Activated CD8-positive, alpha-beta memory T cell treated with anti-CD3 and anti-CD28 coated beads, Interleukin-2, amount 50 U/mL, for 24 hours (primary cell): ENCODE data around the gene APOLD1.
"Not testable (repeated sequence)": the region's sequence is repeated elsewhere in the genome, so short reads cannot be mapped to it uniquely, and the experiment has no call there.

Experiments
- DNase-seq: peaks from one replicate; pipeline ENCODE4 v3.0.0-alpha.2; 2020; ENCODE audit errors: extremely low read depth

APOLD1 gene

DNA sequence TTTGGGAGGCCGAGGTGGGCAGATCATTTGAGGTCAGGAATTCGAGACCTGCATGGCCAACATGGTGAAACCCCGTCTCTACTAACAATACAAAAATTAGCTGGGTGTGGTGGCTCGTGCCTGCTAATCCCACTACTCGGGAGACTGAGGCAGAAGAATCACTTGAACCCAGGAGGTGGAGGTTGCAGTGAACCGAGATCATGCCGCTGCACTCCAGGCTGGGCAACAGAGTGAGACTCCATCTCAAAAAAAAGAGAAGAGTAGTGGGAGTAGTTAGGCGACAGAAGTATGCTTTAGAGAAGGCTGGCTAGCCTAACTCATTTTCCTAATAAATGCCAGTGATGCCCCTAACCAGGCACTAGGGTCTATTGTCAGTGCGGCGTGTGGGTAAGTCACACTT is 54.0 kb downstream of the APOLD1 start:
- DNase-seq: not testable (repeated sequence)

GRCh38 chr12:12839873-12840579 is 54.6 kb downstream of the APOLD1 start:
- DNase-seq: no peak

- DNase-seq: no peak
Observed at GRCh38 chr12:12840580-12840899, 55.1 kb downstream of the APOLD1 start.
